Left lung (tissue), 10 donors: ENCODE results near the gene DHCR7. TPM values are rescaled to one million over a fixed set of nuclear protein-coding genes. Genes with fewer than 3 reads are reported as not detected.

Source experiments
- ATAC-seq: fragments of 200-7000 bp; cut with Tn5 transposase; one replicate; pipeline ENCODE4 v1.9.1; 2020; ENCODE audit warnings: moderate library complexity
- DNase-seq, 4 donors: peaks; one replicate each; pipeline ENCODE4 v3.0.0-alpha.2; 2013 to 2020
- H3K27ac ChIP-seq, 2 donors: fragments of 200-600 bp; sonication (generic) in 1 of 2; one replicate each; pipeline versions ENCODE4 v1.5.0 to v1.8.0; 2020 to 2021
- H3K27me3 ChIP-seq, 2 donors: fragments of 200-600 bp; sonication (generic) in 1 of 2; one replicate each; pipeline versions ENCODE4 v1.5.0 to v1.8.0; 2020 to 2021
- H3K36me3 ChIP-seq, 2 donors: fragments of 200-600 bp; sonication (generic) in 1 of 2; one replicate each; pipeline versions ENCODE4 v1.5.0 to v1.8.0; 2020 to 2021
- H3K4me1 ChIP-seq, 2 donors: fragments of 200-600 bp; one replicate each; pipeline ENCODE4 v1.8.0; 2021
- H3K4me3 ChIP-seq, 2 donors: fragments of 200-600 bp; sonication (generic) in 1 of 2; one replicate each; pipeline versions ENCODE4 v1.5.0 to v1.8.0; 2020 to 2021; ENCODE audit warnings: mild to moderate bottlenecking in 1 of 2
- H3K9me3 ChIP-seq, 2 donors: fragments of 200-600 bp; sonication (generic) in 1 of 2; one replicate each; pipeline versions ENCODE4 v1.5.0 to v1.8.0; 2020 to 2021
- CTCF ChIP-seq, 2 donors: fragments of 200-600 bp; sonication (generic) in 1 of 2; IDR thresholded peaks; one replicate each; pipeline versions ENCODE4 v1.5.0 to v1.8.0; 2021; ENCODE audit warnings: antibody characterized with exemption in 2 of 2
- intact Hi-C, 2 donors: fragments of 100-400 bp; cut with DNase I; formaldehyde crosslinking; loops; one replicate each; pipeline versions ENCODE4 v1.11.2 to v1.14.2; 2022
- polyA plus RNA-seq, 6 donors: library from polyadenylated mRNA; unstranded; fragments of 120-200 nt; gene quantifications; one replicate each; pipeline ENCODE4 v1.2.1, GENCODE V29; 2013; ENCODE audit not compliant: insufficient read length in 6 of 6
- total RNA-seq, 2 donors: library from RNA; stranded (reverse); fragmentation: NEBNext Ultra II Directional; extraction: Animal tissue kit (Norgen Biotek cat#: 25700); gene quantifications; one replicate each; pipeline ENCODE4 v1.2.1, GENCODE V29; 2021
- donor health status: DM: no; HTN: yes; CAD: no.
- donor health status: DM: no; HTN: no; CAD: no.

The DHCR7 gene
- total and polyA plus RNA-seq, 8 donors, result 14.6 to 200 (median 32.6) TPM

DNA sequence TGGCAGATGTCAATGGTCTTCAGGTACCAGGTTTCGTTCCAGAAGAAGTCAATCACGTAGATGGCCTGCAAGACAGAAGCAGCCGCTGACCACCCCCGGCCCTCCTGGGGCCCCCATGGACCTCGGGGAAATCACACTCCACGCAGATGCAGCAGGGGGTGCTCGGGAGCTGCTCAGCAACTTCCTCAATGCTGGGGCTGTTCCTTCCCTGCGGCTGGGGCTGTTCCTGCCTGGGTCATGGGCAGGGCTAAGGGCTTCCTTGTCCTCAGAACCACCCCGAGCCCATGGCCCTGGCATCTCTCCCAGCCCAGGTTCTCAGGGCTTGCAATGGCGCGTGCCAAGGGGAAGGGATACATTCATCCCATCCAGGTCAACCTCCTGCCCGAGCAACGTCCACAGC, 10.3 kb downstream of the DHCR7 start:
- intact Hi-C loops, result no loop called here
- Histone ChIP-seq H3K4me3 (no peak overlapping the region), H3K9me3 (no peaks in the 10 kb centered on the region), H3K27ac (no peak overlapping the region), H3K36me3 (peaks cover 0 to 90% of the 10 kb centered on the region in 2 donors), H3K4me1 (peaks cover 0 to 3% of the 10 kb centered on the region in 2 donors), H3K27me3 (no peaks in the 10 kb centered on the region)
- DNase-seq (no peak), ATAC-seq (no peak)
- no peak for TF ChIP-seq CTCF (IDR thresholded peaks at IDR 0.05)

DNA sequence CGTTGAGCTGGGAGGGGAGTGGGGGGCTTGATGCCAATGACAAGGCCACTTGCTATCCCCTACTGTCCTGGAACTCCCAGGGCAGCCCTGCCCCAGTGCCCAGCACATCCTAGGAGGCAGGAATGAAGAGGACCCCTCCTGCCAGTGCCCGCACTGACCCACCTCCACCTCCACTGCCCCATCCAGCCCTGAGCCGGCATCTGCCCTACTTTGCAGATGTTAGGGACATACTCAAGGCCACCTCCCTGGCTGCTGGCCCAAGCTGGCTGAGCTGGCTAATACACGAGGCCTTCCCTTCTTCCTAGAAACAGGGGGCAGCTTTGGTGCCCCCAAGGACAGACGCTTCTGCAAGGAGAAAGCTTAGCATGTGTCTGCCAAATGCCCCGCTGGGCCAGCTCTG, 10.8 kb downstream of the DHCR7 start:
- H3K36me3 ChIP-seq, result peaks cover 0 to 85% of the 10 kb centered on the region in 2 donors
- ATAC-seq, result no peak
- intact Hi-C loops, result no loop called here
- no peak overlapping the region for H3K4me3 ChIP-seq
- no peak overlapping the region for H3K27ac ChIP-seq
- H3K4me1 ChIP-seq, result peaks cover 0 to 3% of the 10 kb centered on the region in 2 donors
- H3K9me3 ChIP-seq, result no peaks in the 10 kb centered on the region
- no peak for DNase-seq
- H3K27me3 ChIP-seq, result no peaks in the 10 kb centered on the region
- TF ChIP-seq CTCF (IDR thresholded peaks at IDR 0.05), result no peak

- H3K27ac ChIP-seq, result no peak overlapping the region
- intact Hi-C loops, result no loop called here
- TF ChIP-seq CTCF (IDR thresholded peaks at IDR 0.05), result no peak
- H3K27me3 ChIP-seq, result no peaks in the 10 kb centered on the region
- no peak overlapping the region for H3K4me3 ChIP-seq
- peaks cover 0 to 80% of the 10 kb centered on the region in 2 donors for H3K36me3 ChIP-seq
- no peak for ATAC-seq
- H3K4me1 ChIP-seq, result peaks cover 0 to 3% of the 10 kb centered on the region in 2 donors
- no peaks in the 10 kb centered on the region for H3K9me3 ChIP-seq
- DNase-seq, result no peak
Observed at GRCh38 chr11:71436861-71437260, 11.3 kb downstream of the DHCR7 start.

DNA sequence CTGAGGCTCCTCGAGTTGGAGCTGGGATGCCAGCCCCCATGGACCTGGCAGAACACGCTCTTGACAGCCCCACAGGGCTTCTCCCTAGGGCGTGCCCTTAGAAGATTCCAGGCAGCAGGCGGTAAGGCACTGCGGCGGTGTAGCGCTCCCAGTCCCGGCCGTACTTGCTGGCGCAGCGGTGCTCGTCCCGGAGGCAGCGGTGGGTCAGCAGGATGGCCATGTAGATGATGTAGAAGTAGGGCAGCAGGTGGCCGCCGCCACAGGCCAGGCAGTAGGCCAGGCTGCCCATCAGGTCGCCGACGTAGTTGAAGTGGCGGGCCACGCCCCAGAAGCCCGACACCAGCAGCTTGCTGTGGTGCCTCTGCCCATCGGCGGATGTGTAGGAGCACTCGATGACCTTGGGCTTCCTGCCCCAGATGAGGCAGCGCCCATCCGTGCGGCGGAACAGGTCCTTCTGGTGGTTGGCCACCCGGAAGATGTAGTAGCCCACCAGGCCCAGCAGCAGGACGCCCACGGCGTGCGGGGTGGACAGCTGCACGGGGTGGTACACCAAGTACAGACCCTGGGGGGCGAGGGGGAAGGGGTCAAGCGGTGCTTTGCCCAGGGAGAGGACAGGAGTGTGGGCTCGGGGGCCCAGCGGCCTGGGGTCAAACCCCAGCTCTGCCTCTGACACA, 12.8 kb downstream of the DHCR7 start:
- intact Hi-C loops, result no loop called here
- Histone ChIP-seq H3K27me3 (no peaks in the 10 kb centered on the region), H3K4me1 (peaks cover 0 to 3% of the 10 kb centered on the region in 2 donors), H3K4me3 (no peak overlapping the region), H3K9me3 (no peaks in the 10 kb centered on the region), H3K36me3 (peaks cover 0 to 66% of the 10 kb centered on the region in 2 donors), H3K27ac (no peak overlapping the region)
- TF ChIP-seq CTCF (IDR thresholded peaks at IDR 0.05), result no peak
- ATAC-seq (no peak), DNase-seq (no peak)

GRCh38 chr11:71434576-71435130, 13.5 kb downstream of the DHCR7 start:
- ATAC-seq (no peak), DNase-seq (no peak)
- peaks cover 0 to 3% of the 10 kb centered on the region in 2 donors for H3K4me1 ChIP-seq
- H3K4me3 ChIP-seq, result no peak overlapping the region
- no peak overlapping the region for H3K27ac ChIP-seq
- H3K9me3 ChIP-seq, result no peaks in the 10 kb centered on the region
- H3K36me3 ChIP-seq, result peaks cover 0 to 58% of the 10 kb centered on the region in 2 donors
- intact Hi-C loops, result no loop called here
- TF ChIP-seq CTCF (IDR thresholded peaks at IDR 0.05), result no peak
- no peaks in the 10 kb centered on the region for H3K27me3 ChIP-seq
